K562 (cell line): ENCODE data around the gene BTF3L4. TPM values are rescaled to one million over a fixed set of nuclear protein-coding genes. Genes with fewer than 3 reads are reported as not detected.

Source experiments
- ADNP ChIP-seq: fragments of 200-800 bp; sonication (Bioruptor generic); IDR thresholded peaks from 2 replicates; pipeline ENCODE4 v1.6.1; 2016; ENCODE audit warnings: missing genetic modification characterization, missing compliant biosample characterization
- C11orf30 ChIP-seq: fragments of 450-650 bp; IDR thresholded peaks from 2 replicates; pipeline ENCODE4 v1.6.1; 2016; ENCODE audit warnings: low read depth, mild to moderate bottlenecking
- CC2D1A ChIP-seq: fragments of 450-650 bp; IDR thresholded peaks from 2 replicates; pipeline ENCODE4 v1.6.1; 2017; ENCODE audit warnings: mild to moderate bottlenecking
- EHMT2 ChIP-seq: fragments of 450-650 bp; IDR thresholded peaks from 2 replicates; pipeline ENCODE4 v1.6.1; 2018; ENCODE audit warnings: antibody characterized with exemption
- GATAD2B ChIP-seq: fragments of 450-650 bp; IDR thresholded peaks from 2 replicates; pipeline ENCODE4 v1.6.1; 2017; ENCODE audit warnings: mild to moderate bottlenecking, borderline replicate concordance
- KLF10 ChIP-seq: fragments of 250-450 bp; sonication (Bioruptor Pico); IDR thresholded peaks from 2 replicates; pipeline ENCODE4 v1.6.1; 2021; ENCODE audit warnings: matching md5 sums
- MAFK ChIP-seq: IDR thresholded peaks from 2 replicates; pipeline ENCODE4 v1.6.1; 2011; ENCODE audit warnings: low read length, improper control_type of control experiment
- MYBL2 ChIP-seq, 2 experiments: fragments of 450-650 bp in 1 of 2; sonication (generic) in 1 of 2; formaldehyde crosslinking in 1 of 2; IDR thresholded peaks; 2 replicates each; pipeline versions ENCODE4 v1.6.1 to v1.8.1; 2017 to 2022; ENCODE audit warnings: borderline replicate concordance in 1 of 2, inconsistent platforms in 1 of 2, low read depth in 1 of 2, mild to moderate bottlenecking in 1 of 2, missing genetic modification reagents in 1 of 2, moderate library complexity in 1 of 2
- NELFE ChIP-seq: IDR thresholded peaks from 2 replicates; pipeline ENCODE4 v1.6.1; 2011; ENCODE audit warnings: mild to moderate bottlenecking; ENCODE audit not compliant: insufficient read depth, insufficient read length
- NFXL1 ChIP-seq: fragments of 450-650 bp; formaldehyde crosslinking; IDR thresholded peaks from 2 replicates; pipeline ENCODE4 v1.4.0; 2021; ENCODE audit warnings: mild to moderate bottlenecking
- SRSF1 ChIP-seq: fragments of 200-400 bp; formaldehyde crosslinking; IDR thresholded peaks from 2 replicates; pipeline ENCODE4 v1.6.1; 2017; ENCODE audit warnings: mild to moderate bottlenecking, low read depth, low read length, moderate library complexity
- STAG1 ChIP-seq: sonication (generic); formaldehyde crosslinking; IDR thresholded peaks from 2 replicates; pipeline ENCODE4 v1.5.0; 2020; ENCODE audit warnings: missing genetic modification reagents, borderline replicate concordance
- ZNF644 ChIP-seq: fragments of 200-800 bp; sonication (Bioruptor generic); IDR thresholded peaks from 2 replicates; pipeline ENCODE4 v1.6.1; 2016; ENCODE audit warnings: low read depth, missing genetic modification characterization, missing compliant biosample characterization
- ZNF699 ChIP-seq: fragments of 250-450 bp; sonication (Bioruptor Pico); IDR thresholded peaks from 2 replicates; pipeline ENCODE4 v1.8.0; 2021; ENCODE audit warnings: mild to moderate bottlenecking, moderate library complexity; ENCODE audit not compliant: insufficient replicate concordance
- polyA plus RNA-seq, 8 experiments: library from polyadenylated mRNA; depleted of rRNA in 4 of 8; stranded (reverse) in 5 of 8; unstranded in 3 of 8; fragments of >200 nt; fragmentation: Nextera tagmentation in 2 of 8; fragmentation: Illumina TruSeq in 1 of 8; extraction: Ambion mirVana in 2 of 8; extraction: Trizol in 1 of 8; gene quantifications; 2 replicates each; pipeline versions ENCODE4 v1.2.1 to v1.2.3, GENCODE V29; 2011 to 2014; ENCODE audit warnings: inconsistent platforms in 1 of 8, missing spikeins in 1 of 8
- total RNA-seq, 7 experiments: library from RNA; depleted of rRNA in 6 of 7; stranded (reverse); fragments of >200 nt in 6 of 7; fragmentation: Illumina TruSeq in 2 of 7; extraction: Trizol in 2 of 7; gene quantifications; 2 replicates each; pipeline versions ENCODE4 v1.2.1 to v1.2.3, GENCODE V29; 2011 to 2021; ENCODE audit warnings: low replicate concordance in 1 of 7
- TF ChIP-seq, protein P1 (sequence below), 3 experiments: fragments of 200-800 bp in 1 of 3; fragments of 250-450 bp in 1 of 3; fragments of 450-650 bp in 1 of 3; sonication (Bioruptor Pico) in 1 of 3; sonication (Bioruptor generic) in 1 of 3; formaldehyde crosslinking in 1 of 3; IDR thresholded peaks; 2 replicates each; pipeline versions ENCODE4 v1.6.1 to v1.8.0; 2016 to 2022; ENCODE audit warnings: mild to moderate bottlenecking in 2 of 3, missing genetic modification characterization in 2 of 3, missing compliant biosample characterization in 1 of 3, moderate library complexity in 1 of 3
- TF ChIP-seq, protein P2 (sequence below): conservative IDR thresholded peaks from 2 replicates; pipeline ENCODE4 v1.6.1; 2011; ENCODE audit warnings: low read depth, mild to moderate bottlenecking, low read length; ENCODE audit not compliant: control insufficient read depth
- TF ChIP-seq, protein P3 (sequence below), 2 experiments: fragments of 450-650 bp; IDR thresholded peaks; 2 replicates each; pipeline ENCODE4 v1.6.1; 2018; ENCODE audit warnings: mild to moderate bottlenecking in 2 of 2, low read depth in 1 of 2; ENCODE audit not compliant: partially characterized antibody in 2 of 2

BTF3L4 gene
- total and polyA plus RNA-seq, 9 of the 15 experiments (the other 6 are each of a cell fraction or from before 2014, with no cell fraction given) = 40.1 to 106 (median 88.8) TPM

DNA sequence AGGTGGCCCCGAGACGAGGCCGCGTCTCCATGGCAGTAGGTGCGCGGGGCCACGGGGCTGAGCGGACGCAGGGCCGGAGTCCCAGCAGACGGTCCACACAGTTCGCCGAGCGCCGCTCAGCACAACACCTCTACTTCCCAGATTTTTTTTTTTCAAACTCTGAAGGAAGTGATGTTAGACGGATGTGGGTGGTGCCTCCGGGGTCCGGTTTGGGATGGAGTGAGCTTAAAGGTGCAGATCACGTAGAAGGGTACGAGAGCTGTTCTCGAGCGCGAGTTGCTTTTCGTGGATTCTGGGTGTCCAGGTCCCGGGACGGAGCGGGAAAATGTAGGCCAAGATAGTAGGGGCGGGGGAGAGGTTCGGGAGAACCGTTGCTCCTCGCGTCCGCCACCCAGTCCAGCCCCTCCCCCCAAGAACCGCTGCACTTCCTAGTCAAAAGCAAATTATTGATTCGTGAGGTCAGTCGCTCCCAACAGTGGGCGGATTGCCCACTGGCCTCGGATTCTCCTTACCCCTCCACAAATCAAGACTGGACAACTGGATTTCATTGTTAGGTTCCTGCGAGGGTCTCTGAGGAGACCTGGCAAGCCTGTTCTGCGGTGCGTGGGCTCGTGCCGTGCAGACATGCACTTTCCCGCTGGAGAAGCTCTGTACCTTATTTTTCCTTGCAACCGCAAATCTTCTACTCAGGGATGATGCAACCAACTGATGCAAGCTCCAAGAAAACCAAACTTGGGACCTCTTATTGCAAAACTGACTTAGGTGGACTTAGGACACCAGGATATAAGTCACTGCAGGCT is 829 bp upstream of the BTF3L4 start, which contains the start of gene TXNDC12 (continued):
- TF ChIP-seq, protein P1, sequence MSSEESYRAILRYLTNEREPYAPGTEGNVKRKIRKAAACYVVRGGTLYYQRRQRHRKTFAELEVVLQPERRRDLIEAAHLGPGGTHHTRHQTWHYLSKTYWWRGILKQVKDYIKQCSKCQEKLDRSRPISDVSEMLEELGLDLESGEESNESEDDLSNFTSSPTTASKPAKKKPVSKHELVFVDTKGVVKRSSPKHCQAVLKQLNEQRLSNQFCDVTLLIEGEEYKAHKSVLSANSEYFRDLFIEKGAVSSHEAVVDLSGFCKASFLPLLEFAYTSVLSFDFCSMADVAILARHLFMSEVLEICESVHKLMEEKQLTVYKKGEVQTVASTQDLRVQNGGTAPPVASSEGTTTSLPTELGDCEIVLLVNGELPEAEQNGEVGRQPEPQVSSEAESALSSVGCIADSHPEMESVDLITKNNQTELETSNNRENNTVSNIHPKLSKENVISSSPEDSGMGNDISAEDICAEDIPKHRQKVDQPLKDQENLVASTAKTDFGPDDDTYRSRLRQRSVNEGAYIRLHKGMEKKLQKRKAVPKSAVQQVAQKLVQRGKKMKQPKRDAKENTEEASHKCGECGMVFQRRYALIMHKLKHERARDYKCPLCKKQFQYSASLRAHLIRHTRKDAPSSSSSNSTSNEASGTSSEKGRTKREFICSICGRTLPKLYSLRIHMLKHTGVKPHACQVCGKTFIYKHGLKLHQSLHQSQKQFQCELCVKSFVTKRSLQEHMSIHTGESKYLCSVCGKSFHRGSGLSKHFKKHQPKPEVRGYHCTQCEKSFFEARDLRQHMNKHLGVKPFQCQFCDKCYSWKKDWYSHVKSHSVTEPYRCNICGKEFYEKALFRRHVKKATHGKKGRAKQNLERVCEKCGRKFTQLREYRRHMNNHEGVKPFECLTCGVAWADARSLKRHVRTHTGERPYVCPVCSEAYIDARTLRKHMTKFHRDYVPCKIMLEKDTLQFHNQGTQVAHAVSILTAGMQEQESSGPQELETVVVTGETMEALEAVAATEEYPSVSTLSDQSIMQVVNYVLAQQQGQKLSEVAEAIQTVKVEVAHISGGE (CRISPR knock-in tag; IDR thresholded peaks at IDR 0.05) = peak in 1 of 3 experiments; percentile 18; a peak in 1 of 6 replicates
- TF ChIP-seq ZNF644 (no peak), ADNP (tag) (no peak), ZNF699 (CRISPR knock-in tag) (no peak), NFXL1 (CRISPR knock-in tag) (0 out of 2 replicates have a peak, but pooled peaks have one; percentile 46), MAFK (no peak), KLF10 (CRISPR knock-in tag) (no peak), STAG1 (0 out of 2 replicates have a peak, but pooled peaks have one; percentile 33), CC2D1A (peak; percentile 97), EHMT2 (no peak), MYBL2 (IDR thresholded peaks at IDR 0.05; ENCODE audit: low read depth) (peak; percentile 67), MYBL2 (CRISPR knock-in tag; IDR thresholded peaks at IDR 0.05; ENCODE audit: borderline replicate concordance) (no peak), NELFE (no peak), SRSF1 (no peak), C11orf30 (peak; percentile 27; the same call in 1 of the 2 replicates), GATAD2B (peak; percentile 50; the same call in 1 of the 2 replicates)
- TF ChIP-seq, protein P2, sequence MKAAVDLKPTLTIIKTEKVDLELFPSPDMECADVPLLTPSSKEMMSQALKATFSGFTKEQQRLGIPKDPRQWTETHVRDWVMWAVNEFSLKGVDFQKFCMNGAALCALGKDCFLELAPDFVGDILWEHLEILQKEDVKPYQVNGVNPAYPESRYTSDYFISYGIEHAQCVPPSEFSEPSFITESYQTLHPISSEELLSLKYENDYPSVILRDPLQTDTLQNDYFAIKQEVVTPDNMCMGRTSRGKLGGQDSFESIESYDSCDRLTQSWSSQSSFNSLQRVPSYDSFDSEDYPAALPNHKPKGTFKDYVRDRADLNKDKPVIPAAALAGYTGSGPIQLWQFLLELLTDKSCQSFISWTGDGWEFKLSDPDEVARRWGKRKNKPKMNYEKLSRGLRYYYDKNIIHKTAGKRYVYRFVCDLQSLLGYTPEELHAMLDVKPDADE = no peak
- TF ChIP-seq, protein P3, sequence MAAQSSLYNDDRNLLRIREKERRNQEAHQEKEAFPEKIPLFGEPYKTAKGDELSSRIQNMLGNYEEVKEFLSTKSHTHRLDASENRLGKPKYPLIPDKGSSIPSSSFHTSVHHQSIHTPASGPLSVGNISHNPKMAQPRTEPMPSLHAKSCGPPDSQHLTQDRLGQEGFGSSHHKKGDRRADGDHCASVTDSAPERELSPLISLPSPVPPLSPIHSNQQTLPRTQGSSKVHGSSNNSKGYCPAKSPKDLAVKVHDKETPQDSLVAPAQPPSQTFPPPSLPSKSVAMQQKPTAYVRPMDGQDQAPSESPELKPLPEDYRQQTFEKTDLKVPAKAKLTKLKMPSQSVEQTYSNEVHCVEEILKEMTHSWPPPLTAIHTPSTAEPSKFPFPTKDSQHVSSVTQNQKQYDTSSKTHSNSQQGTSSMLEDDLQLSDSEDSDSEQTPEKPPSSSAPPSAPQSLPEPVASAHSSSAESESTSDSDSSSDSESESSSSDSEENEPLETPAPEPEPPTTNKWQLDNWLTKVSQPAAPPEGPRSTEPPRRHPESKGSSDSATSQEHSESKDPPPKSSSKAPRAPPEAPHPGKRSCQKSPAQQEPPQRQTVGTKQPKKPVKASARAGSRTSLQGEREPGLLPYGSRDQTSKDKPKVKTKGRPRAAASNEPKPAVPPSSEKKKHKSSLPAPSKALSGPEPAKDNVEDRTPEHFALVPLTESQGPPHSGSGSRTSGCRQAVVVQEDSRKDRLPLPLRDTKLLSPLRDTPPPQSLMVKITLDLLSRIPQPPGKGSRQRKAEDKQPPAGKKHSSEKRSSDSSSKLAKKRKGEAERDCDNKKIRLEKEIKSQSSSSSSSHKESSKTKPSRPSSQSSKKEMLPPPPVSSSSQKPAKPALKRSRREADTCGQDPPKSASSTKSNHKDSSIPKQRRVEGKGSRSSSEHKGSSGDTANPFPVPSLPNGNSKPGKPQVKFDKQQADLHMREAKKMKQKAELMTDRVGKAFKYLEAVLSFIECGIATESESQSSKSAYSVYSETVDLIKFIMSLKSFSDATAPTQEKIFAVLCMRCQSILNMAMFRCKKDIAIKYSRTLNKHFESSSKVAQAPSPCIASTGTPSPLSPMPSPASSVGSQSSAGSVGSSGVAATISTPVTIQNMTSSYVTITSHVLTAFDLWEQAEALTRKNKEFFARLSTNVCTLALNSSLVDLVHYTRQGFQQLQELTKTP (IDR thresholded peaks at IDR 0.05; ENCODE audit: low read depth in 1 of 2, partially characterized antibody in 2 of 2) = peak; percentile 85 to 89
